A673 (cell line): ENCODE data around the gene ZNF135. TPM values are rescaled to one million over a fixed set of nuclear protein-coding genes. Genes with fewer than 3 reads are reported as not detected.

Source experiments
- BruUV-seq: library from RNA; stranded (reverse); fragments of 400-500 nt; replicated peaks from 2 replicates; lab custom pipeline; 2021; lab: Mats Ljungman, UMichigan
- CTCF ChIA-PET: fragments of 300-600 bp; sonication (Branson Sonifier 250); formaldehyde crosslinking; loops from one replicate; lab custom pipeline; 2022; ENCODE audit warnings: antibody characterized with exemption; lab: Charles Lee
- POLR2A ChIA-PET: fragments of 300-600 bp; sonication (Branson Sonifier 250); formaldehyde crosslinking; loops from one replicate; lab custom pipeline; 2022; ENCODE audit warnings: antibody characterized with exemption; ENCODE audit not compliant: low non-redundant PET; lab: Charles Lee
- DNase-seq: peaks from one replicate; pipeline ENCODE4 v3.0.0-alpha.2; 2015; ENCODE audit warnings: low spot score
- H3K27ac ChIP-seq: fragments of 200-600 bp; sonication (generic); 2 replicates; pipeline ENCODE4 v1.5.1; 2016; ENCODE audit warnings: mixed run types, low read depth, mild to moderate bottlenecking, mixed read lengths, antibody characterized with exemption, low read length; ENCODE audit not compliant: poor library complexity, severe bottlenecking
- H3K27me3 ChIP-seq: fragments of 200-600 bp; sonication (generic); replicated peaks from 2 replicates; pipeline ENCODE4 v1.6.1; 2017; ENCODE audit warnings: mixed run types, low read depth, mild to moderate bottlenecking, mixed read lengths, antibody characterized with exemption, low read length; ENCODE audit not compliant: insufficient read depth, poor library complexity
- H3K36me3 ChIP-seq: fragments of 200-600 bp; sonication (generic); 2 replicates; pipeline ENCODE4 v1.6.1; 2016; ENCODE audit warnings: mixed run types, mild to moderate bottlenecking, mixed read lengths, antibody characterized with exemption, low read length; ENCODE audit not compliant: insufficient read depth, poor library complexity, severe bottlenecking
- H3K4me1 ChIP-seq: fragments of 200-600 bp; sonication (generic); 2 replicates; pipeline ENCODE4 v1.6.1; 2017; ENCODE audit warnings: mixed run types, mild to moderate bottlenecking, mixed read lengths, antibody characterized with exemption, low read length; ENCODE audit not compliant: insufficient read depth, poor library complexity, severe bottlenecking
- H3K4me3 ChIP-seq: fragments of 200-600 bp; sonication (generic); 2 replicates; pipeline ENCODE4 v1.5.1; 2016; ENCODE audit warnings: low read depth, mixed run types, mild to moderate bottlenecking, mixed read lengths, low read length; ENCODE audit not compliant: poor library complexity, severe bottlenecking
- H3K9me3 ChIP-seq: fragments of 200-600 bp; sonication (generic); 2 replicates; pipeline ENCODE4 v1.6.1; 2016; ENCODE audit warnings: mixed run types, low read depth, mild to moderate bottlenecking, mixed read lengths, antibody characterized with exemption, low read length; ENCODE audit not compliant: poor library complexity, severe bottlenecking
- CTCF ChIP-seq: fragments of 300-800, 200-600 bp; sonication (generic); conservative IDR thresholded peaks from 2 replicates; pipeline ENCODE4 v1.5.1; 2017; ENCODE audit warnings: low read depth, mild to moderate bottlenecking, antibody characterized with exemption, low read length, moderate library complexity, mixed read lengths
- EZH2 ChIP-seq: fragments of 200-600 bp; sonication (generic); IDR thresholded peaks from 2 replicates; pipeline ENCODE4 v1.6.1; 2017; ENCODE audit warnings: borderline replicate concordance, low read depth, mild to moderate bottlenecking, mixed read lengths, antibody characterized with exemption, low read length; ENCODE audit not compliant: poor library complexity, severe bottlenecking
- intact Hi-C: fragments of 100-400 bp; cut with micrococcal nuclease; formaldehyde crosslinking; loops from one replicate; pipeline ENCODE4 v1.10.0; 2022; ENCODE audit not compliant: unreplicated experiment
- total RNA-seq: library from RNA; stranded (reverse); gene quantifications from 2 replicates; pipeline ENCODE4 v1.2.3, GENCODE V29; 2021

Gene ZNF135
- total RNA-seq, 1 experiment from 2014 or later, result 7.0 TPM

GRCh38 chr19:58037927-58038687 is 21.0 kb upstream of the ZNF135 start:
- DNase-seq, result no peak
- intact Hi-C loops, result no loop called here
- TF ChIP-seq CTCF, result no peak
- TF ChIP-seq EZH2, result no peak
- Histone ChIP-seq H3K4me3 (no peak overlapping the region), H3K4me1 (no peaks in the 10 kb centered on the region), H3K27me3 (no peaks in the 10 kb centered on the region), H3K36me3 (no peaks in the 10 kb centered on the region), H3K9me3 (peaks cover 5% of the 10 kb centered on the region), H3K27ac (no peak overlapping the region)
- CTCF ChIA-PET, result no interaction called here
- no TSS peak for BruUV-seq
- POLR2A ChIA-PET, result no interaction called here

GRCh38 chr19:58038688-58039204 is 20.3 kb upstream of the ZNF135 start:
- intact Hi-C loops, result no loop called here
- TF ChIP-seq CTCF (no peak), EZH2 (no peak)
- CTCF ChIA-PET, result no interaction called here
- Histone ChIP-seq H3K9me3 (peaks cover 5% of the 10 kb centered on the region), H3K27ac (no peak overlapping the region), H3K27me3 (no peaks in the 10 kb centered on the region), H3K4me1 (no peaks in the 10 kb centered on the region), H3K4me3 (no peak overlapping the region), H3K36me3 (no peaks in the 10 kb centered on the region)
- no TSS peak for BruUV-seq
- POLR2A ChIA-PET, result no interaction called here
- no peak for DNase-seq

- intact Hi-C loops, result no loop called here
- no TSS peak for BruUV-seq
- peaks cover 5% of the 10 kb centered on the region for H3K9me3 ChIP-seq
- TF ChIP-seq CTCF (no peak), EZH2 (no peak)
- ChIA-PET POLR2A (no interaction called here), CTCF (no interaction called here)
- H3K27me3 ChIP-seq, result no peaks in the 10 kb centered on the region
- no peaks in the 10 kb centered on the region for H3K4me1 ChIP-seq
- no peaks in the 10 kb centered on the region for H3K36me3 ChIP-seq
- no peak overlapping the region for H3K4me3 ChIP-seq
- no peak for DNase-seq
- no peak overlapping the region for H3K27ac ChIP-seq
These were observed 18.1 kb upstream of the ZNF135 start for GRCh38 chr19:58040751-58041525.
